Kidney capillary endothelial cell (primary cell): Measurements from ENCODE around the gene GBP1.

Source experiments
- DNase-seq: peaks from one replicate; pipeline ENCODE4 v3.0.0-alpha.2; 2018; ENCODE audit warnings: low spot score

Gene GBP1

GRCh38 chr1:89005286-89006151, 59.5 kb downstream of the GBP1 start:
- DNase-seq, result no peak
